K562 (cell line): ENCODE results near the gene VWA2. TPM values are rescaled to one million over a fixed set of nuclear protein-coding genes. Genes with fewer than 3 reads are reported as not detected.

Experiments used
- ATAC-seq: fragments of 200-7000 bp; cut with Tn5 transposase; 3 replicates; pipeline ENCODE4 v1.9.1; 2020; ENCODE audit warnings: moderate library complexity
- BruUV-seq: library from RNA; stranded (reverse); fragments of 400-500 nt; replicated peaks from 2 replicates; lab custom pipeline; 2021; lab: Mats Ljungman, UMichigan
- CTCF ChIA-PET: fragments of 300-600 bp; formaldehyde crosslinking; extraction: SDS; loops from one replicate; lab custom pipeline; 2021; ENCODE audit warnings: low intra/inter-chr PET ratio; lab: Yijun Ruan, JAX
- POLR2A ChIA-PET: fragments of 300-600, 350-650 bp; sonication (Branson Sonifier 250); formaldehyde crosslinking; extraction: SDS; loops from one replicate; lab custom pipeline; 2021; ENCODE audit warnings: antibody characterized with exemption, inconsistent platforms; lab: Yijun Ruan, JAX
- DNase-seq, 4 experiments: peaks; one replicate each; pipeline versions ENCODE4 v3.0.0 to v3.0.0-alpha.2; 2011 to 2018; ENCODE audit warnings: low spot score in 3 of 4, mixed read lengths in 3 of 4; ENCODE audit errors: extremely low read depth in 1 of 4
- FAIRE-seq: peaks from 2 replicates; lab custom pipeline; 2011; peaks lifted over from hg19 to GRCh38; lab: Jason Lieb, UNC
- H2AFZ ChIP-seq: 2 replicates; pipeline ENCODE4 v1.6.0; 2011; ENCODE audit warnings: low read depth, low read length, control low read depth, inconsistent platforms
- H3K27ac ChIP-seq: fragments of 200-600 bp; 3 replicates; pipeline ENCODE4 v1.8.0; 2011; ENCODE audit warnings: low read depth, mild to moderate bottlenecking, control low read depth, inconsistent platforms, low read length, moderate library complexity, mixed read lengths; ENCODE audit errors: extremely low read depth
- H3K27me3 ChIP-seq, 2 experiments: fragments of 300-600 bp in 1 of 2; 2 replicates in 1 of 2; 3 replicates in 1 of 2; pipeline versions ENCODE4 v1.6.0 to v1.8.0; 2011; ENCODE audit warnings: inconsistent platforms in 2 of 2, low read length in 2 of 2, mild to moderate bottlenecking in 1 of 2, mixed read lengths in 1 of 2, moderate library complexity in 1 of 2; ENCODE audit not compliant: control insufficient read depth in 2 of 2, insufficient read depth in 2 of 2
- H3K36me3 ChIP-seq: fragments of 300-600 bp; 3 replicates; pipeline ENCODE4 v1.8.0; 2011; ENCODE audit warnings: mild to moderate bottlenecking, low read length, inconsistent platforms; ENCODE audit not compliant: control insufficient read depth, insufficient read depth
- H3K4me1 ChIP-seq, 2 experiments: fragments of 200-600 bp in 1 of 2; replicated peaks in 1 of 2; 2 replicates in 1 of 2; 3 replicates in 1 of 2; pipeline versions ENCODE4 v1.5.1 to v1.8.0; 2011; ENCODE audit warnings: inconsistent platforms in 2 of 2, low read length in 2 of 2, mild to moderate bottlenecking in 1 of 2, mixed read lengths in 1 of 2, moderate library complexity in 1 of 2; ENCODE audit not compliant: control insufficient read depth in 2 of 2, insufficient read depth in 2 of 2
- H3K4me2 ChIP-seq: 2 replicates; pipeline ENCODE4 v1.6.1; 2011; ENCODE audit warnings: low read length, control low read depth, inconsistent platforms, mixed read lengths; ENCODE audit not compliant: insufficient read depth
- H3K4me3 ChIP-seq: fragments of 200-600 bp; sonication (generic), shearing (Covaris generic); 2 replicates; pipeline ENCODE4 v1.5.1; 2016; ENCODE audit warnings: control low read depth, inconsistent platforms
- H3K79me2 ChIP-seq: fragments of 200-600 bp; 3 replicates; pipeline ENCODE4 v1.8.0; 2011; ENCODE audit warnings: low read length, inconsistent platforms; ENCODE audit not compliant: control insufficient read depth, insufficient read depth
- H3K9ac ChIP-seq, 2 experiments: 2 replicates each; pipeline versions ENCODE4 v1.6.0 to v1.6.1; 2011; ENCODE audit warnings: low read depth in 2 of 2, low read length in 2 of 2, control low read depth in 1 of 2, inconsistent platforms in 1 of 2, mild to moderate bottlenecking in 1 of 2, mixed read lengths in 1 of 2; ENCODE audit not compliant: insufficient read depth in 1 of 2
- H3K9me1 ChIP-seq: one replicate; pipeline ENCODE4 v1.6.0; 2011; ENCODE audit warnings: inconsistent platforms, mild to moderate bottlenecking, low read length, moderate library complexity; ENCODE audit not compliant: control insufficient read depth, insufficient read depth
- H3K9me3 ChIP-seq: replicated peaks from 2 replicates; pipeline ENCODE4 v1.5.1; 2011; ENCODE audit warnings: low read depth, low read length, inconsistent platforms; ENCODE audit not compliant: control insufficient read depth, insufficient read depth
- H4K20me1 ChIP-seq: replicated peaks from 2 replicates; pipeline ENCODE4 v1.6.1; 2011; ENCODE audit warnings: low read length, inconsistent platforms, mixed read lengths; ENCODE audit not compliant: control insufficient read depth, insufficient read depth
- CTCF ChIP-seq, 3 experiments: IDR thresholded peaks in 2 of 3; conservative IDR thresholded peaks in 1 of 3; 2 replicates each; pipeline ENCODE4 v1.5.1; 2011 to 2012; ENCODE audit warnings: low read length in 3 of 3, mild to moderate bottlenecking in 3 of 3, control low read depth in 2 of 3, improper control_type of control experiment in 1 of 3, inconsistent platforms in 1 of 3, low read depth in 1 of 3, mixed read lengths in 1 of 3, moderate library complexity in 1 of 3; ENCODE audit not compliant: insufficient read depth in 2 of 3
- NUFIP1 ChIP-seq: fragments of 450-650 bp; IDR thresholded peaks from 2 replicates; pipeline ENCODE4 v1.6.1; 2018; ENCODE audit not compliant: partially characterized antibody
- SMARCA4 ChIP-seq: fragments of 450-650 bp; IDR thresholded peaks from 2 replicates; pipeline ENCODE4 v1.6.1; 2016
- TCF7 ChIP-seq: sonication (generic); IDR thresholded peaks from 2 replicates; pipeline ENCODE4 v1.6.1; 2016; ENCODE audit warnings: antibody characterized with exemption, borderline replicate concordance
- ZNF707 ChIP-seq: fragments of 250-450 bp; sonication (Bioruptor Pico); conservative IDR thresholded peaks from 2 replicates; pipeline ENCODE4 v1.8.0; 2022; ENCODE audit warnings: inconsistent platforms, mild to moderate bottlenecking, moderate library complexity
- WGBS: fragments of 100-300 bp; shearing (Covaris generic); methylation state at CpG from one replicate; pipeline ENCODE4 v1.1.6; 2016; ENCODE audit warnings: low coverage, mixed read lengths; ENCODE audit not compliant: insufficient coverage; ENCODE audit errors: missing lambda C conversion rate; 5-methylcytosine and 5-hydroxymethylcytosine counted together
- in situ Hi-C: fragments of 300-500 bp; cut with MboI; formaldehyde crosslinking; loops from 4 replicates; pipeline ENCODE4 v1.15.0; 2018; ENCODE audit warnings: inconsistent platforms, mixed read lengths
- intact Hi-C: fragments of 100-400 bp; cut with micrococcal nuclease; formaldehyde crosslinking; loops from 2 replicates; pipeline ENCODE4 v1.14.2; 2022
- polyA plus RNA-seq, 8 experiments: library from polyadenylated mRNA; depleted of rRNA in 4 of 8; stranded (reverse) in 5 of 8; unstranded in 3 of 8; fragments of >200 nt; fragmentation: Nextera tagmentation in 2 of 8; fragmentation: Illumina TruSeq in 1 of 8; extraction: Ambion mirVana in 2 of 8; extraction: Trizol in 1 of 8; gene quantifications; 2 replicates each; pipeline versions ENCODE4 v1.2.1 to v1.2.3, GENCODE V29; 2011 to 2014; ENCODE audit warnings: inconsistent platforms in 1 of 8, missing spikeins in 1 of 8
- total RNA-seq, 7 experiments: library from RNA; depleted of rRNA in 6 of 7; stranded (reverse); fragments of >200 nt in 6 of 7; fragmentation: Illumina TruSeq in 2 of 7; extraction: Trizol in 2 of 7; gene quantifications; 2 replicates each; pipeline versions ENCODE4 v1.2.1 to v1.2.3, GENCODE V29; 2011 to 2021; ENCODE audit warnings: low replicate concordance in 1 of 7
- TF ChIP-seq, protein P1 (sequence below): fragments of 200-800 bp; sonication (Bioruptor generic); IDR thresholded peaks from 2 replicates; pipeline ENCODE4 v1.6.1; 2017; ENCODE audit warnings: missing genetic modification characterization, missing compliant biosample characterization
- TF ChIP-seq, protein P2 (sequence below): sonication (generic); formaldehyde crosslinking; IDR thresholded peaks from 2 replicates; pipeline ENCODE4 v1.4.0; 2020; ENCODE audit warnings: mild to moderate bottlenecking, missing genetic modification reagents
- TF ChIP-seq, protein P3 (sequence below): fragments of 200-800 bp; sonication (Bioruptor generic); IDR thresholded peaks from 2 replicates; pipeline ENCODE4 v1.6.1; 2016; ENCODE audit warnings: missing genetic modification characterization, missing compliant biosample characterization
- TF ChIP-seq, protein P4 (sequence below): fragments of 250-450 bp; sonication (Bioruptor Pico); IDR thresholded peaks from 2 replicates; pipeline ENCODE4 v1.5.0; 2021; ENCODE audit warnings: mild to moderate bottlenecking, borderline replicate concordance

VWA2 gene
- total and polyA plus RNA-seq, 9 of the 15 experiments (the other 6 are each of a cell fraction or from before 2014, with no cell fraction given) = not detected

DNA sequence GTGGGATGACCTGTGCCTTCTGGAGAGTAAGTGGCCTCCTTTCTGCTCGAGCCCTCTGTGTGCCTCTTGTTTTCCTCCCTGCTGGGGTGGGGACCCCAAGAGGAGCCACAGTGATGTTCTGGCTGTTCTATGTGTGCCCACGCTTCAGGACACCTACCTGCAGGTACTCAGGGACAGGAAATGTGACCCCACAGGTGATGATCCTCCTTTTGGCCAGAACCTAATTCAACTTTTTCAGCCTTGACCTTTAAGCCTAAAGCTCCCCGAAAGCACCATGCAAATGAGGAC lies 70.3 kb downstream of the VWA2 start:
- no peaks in the 10 kb centered on the region for H3K36me3 ChIP-seq
- POLR2A ChIA-PET = no interaction called here
- in situ Hi-C loops = no loop called here
- TF ChIP-seq, protein P1, sequence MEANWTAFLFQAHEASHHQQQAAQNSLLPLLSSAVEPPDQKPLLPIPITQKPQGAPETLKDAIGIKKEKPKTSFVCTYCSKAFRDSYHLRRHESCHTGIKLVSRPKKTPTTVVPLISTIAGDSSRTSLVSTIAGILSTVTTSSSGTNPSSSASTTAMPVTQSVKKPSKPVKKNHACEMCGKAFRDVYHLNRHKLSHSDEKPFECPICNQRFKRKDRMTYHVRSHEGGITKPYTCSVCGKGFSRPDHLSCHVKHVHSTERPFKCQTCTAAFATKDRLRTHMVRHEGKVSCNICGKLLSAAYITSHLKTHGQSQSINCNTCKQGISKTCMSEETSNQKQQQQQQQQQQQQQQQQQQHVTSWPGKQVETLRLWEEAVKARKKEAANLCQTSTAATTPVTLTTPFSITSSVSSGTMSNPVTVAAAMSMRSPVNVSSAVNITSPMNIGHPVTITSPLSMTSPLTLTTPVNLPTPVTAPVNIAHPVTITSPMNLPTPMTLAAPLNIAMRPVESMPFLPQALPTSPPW (CRISPR knock-in tag) = no peak
- no peak for TF ChIP-seq SMARCA4
- no peak for TF ChIP-seq CTCF (IDR thresholded peaks at IDR 0.05 in 2 of 3, conservative IDR thresholded peaks at IDR 0.05 in 1 of 3; ENCODE audit: insufficient read depth in 2 of 3, low read depth in 1 of 3, low read length in 3 of 3)
- TF ChIP-seq, protein P2, sequence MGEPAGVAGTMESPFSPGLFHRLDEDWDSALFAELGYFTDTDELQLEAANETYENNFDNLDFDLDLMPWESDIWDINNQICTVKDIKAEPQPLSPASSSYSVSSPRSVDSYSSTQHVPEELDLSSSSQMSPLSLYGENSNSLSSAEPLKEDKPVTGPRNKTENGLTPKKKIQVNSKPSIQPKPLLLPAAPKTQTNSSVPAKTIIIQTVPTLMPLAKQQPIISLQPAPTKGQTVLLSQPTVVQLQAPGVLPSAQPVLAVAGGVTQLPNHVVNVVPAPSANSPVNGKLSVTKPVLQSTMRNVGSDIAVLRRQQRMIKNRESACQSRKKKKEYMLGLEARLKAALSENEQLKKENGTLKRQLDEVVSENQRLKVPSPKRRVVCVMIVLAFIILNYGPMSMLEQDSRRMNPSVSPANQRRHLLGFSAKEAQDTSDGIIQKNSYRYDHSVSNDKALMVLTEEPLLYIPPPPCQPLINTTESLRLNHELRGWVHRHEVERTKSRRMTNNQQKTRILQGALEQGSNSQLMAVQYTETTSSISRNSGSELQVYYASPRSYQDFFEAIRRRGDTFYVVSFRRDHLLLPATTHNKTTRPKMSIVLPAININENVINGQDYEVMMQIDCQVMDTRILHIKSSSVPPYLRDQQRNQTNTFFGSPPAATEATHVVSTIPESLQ (CRISPR knock-in tag) = no peak
- TF ChIP-seq, protein P3, sequence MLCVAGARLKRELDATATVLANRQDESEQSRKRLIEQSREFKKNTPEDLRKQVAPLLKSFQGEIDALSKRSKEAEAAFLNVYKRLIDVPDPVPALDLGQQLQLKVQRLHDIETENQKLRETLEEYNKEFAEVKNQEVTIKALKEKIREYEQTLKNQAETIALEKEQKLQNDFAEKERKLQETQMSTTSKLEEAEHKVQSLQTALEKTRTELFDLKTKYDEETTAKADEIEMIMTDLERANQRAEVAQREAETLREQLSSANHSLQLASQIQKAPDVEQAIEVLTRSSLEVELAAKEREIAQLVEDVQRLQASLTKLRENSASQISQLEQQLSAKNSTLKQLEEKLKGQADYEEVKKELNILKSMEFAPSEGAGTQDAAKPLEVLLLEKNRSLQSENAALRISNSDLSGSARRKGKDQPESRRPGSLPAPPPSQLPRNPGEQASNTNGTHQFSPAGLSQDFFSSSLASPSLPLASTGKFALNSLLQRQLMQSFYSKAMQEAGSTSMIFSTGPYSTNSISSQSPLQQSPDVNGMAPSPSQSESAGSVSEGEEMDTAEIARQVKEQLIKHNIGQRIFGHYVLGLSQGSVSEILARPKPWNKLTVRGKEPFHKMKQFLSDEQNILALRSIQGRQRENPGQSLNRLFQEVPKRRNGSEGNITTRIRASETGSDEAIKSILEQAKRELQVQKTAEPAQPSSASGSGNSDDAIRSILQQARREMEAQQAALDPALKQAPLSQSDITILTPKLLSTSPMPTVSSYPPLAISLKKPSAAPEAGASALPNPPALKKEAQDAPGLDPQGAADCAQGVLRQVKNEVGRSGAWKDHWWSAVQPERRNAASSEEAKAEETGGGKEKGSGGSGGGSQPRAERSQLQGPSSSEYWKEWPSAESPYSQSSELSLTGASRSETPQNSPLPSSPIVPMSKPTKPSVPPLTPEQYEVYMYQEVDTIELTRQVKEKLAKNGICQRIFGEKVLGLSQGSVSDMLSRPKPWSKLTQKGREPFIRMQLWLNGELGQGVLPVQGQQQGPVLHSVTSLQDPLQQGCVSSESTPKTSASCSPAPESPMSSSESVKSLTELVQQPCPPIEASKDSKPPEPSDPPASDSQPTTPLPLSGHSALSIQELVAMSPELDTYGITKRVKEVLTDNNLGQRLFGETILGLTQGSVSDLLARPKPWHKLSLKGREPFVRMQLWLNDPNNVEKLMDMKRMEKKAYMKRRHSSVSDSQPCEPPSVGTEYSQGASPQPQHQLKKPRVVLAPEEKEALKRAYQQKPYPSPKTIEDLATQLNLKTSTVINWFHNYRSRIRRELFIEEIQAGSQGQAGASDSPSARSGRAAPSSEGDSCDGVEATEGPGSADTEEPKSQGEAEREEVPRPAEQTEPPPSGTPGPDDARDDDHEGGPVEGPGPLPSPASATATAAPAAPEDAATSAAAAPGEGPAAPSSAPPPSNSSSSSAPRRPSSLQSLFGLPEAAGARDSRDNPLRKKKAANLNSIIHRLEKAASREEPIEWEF (CRISPR knock-in tag) = no peak
- TF ChIP-seq, protein P4, sequence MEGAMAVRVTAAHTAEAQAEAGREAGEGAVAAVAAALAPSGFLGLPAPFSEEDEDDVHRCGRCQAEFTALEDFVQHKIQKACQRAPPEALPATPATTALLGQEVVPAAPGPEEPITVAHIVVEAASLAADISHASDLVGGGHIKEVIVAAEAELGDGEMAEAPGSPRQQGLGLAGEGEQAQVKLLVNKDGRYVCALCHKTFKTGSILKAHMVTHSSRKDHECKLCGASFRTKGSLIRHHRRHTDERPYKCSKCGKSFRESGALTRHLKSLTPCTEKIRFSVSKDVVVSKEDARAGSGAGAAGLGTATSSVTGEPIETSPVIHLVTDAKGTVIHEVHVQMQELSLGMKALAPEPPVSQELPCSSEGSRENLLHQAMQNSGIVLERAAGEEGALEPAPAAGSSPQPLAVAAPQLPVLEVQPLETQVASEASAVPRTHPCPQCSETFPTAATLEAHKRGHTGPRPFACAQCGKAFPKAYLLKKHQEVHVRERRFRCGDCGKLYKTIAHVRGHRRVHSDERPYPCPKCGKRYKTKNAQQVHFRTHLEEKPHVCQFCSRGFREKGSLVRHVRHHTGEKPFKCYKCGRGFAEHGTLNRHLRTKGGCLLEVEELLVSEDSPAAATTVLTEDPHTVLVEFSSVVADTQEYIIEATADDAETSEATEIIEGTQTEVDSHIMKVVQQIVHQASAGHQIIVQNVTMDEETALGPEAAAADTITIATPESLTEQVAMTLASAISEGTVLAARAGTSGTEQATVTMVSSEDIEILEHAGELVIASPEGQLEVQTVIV (CRISPR knock-in tag) = no peak
- no peak for TF ChIP-seq NUFIP1
- no peak for TF ChIP-seq TCF7
- TF ChIP-seq ZNF707 (CRISPR knock-in tag) = no peak

More for the DNA sequence above, 70.3 kb downstream of the VWA2 start:
- Histone ChIP-seq H3K4me1 (no peaks in the 10 kb centered on the region), H3K9ac (no peak overlapping the region), H3K79me2 (no peaks in the 10 kb centered on the region), H3K4me2 (no peak overlapping the region), H4K20me1 (no peaks in the 10 kb centered on the region), H3K9me1 (no peaks in the 10 kb centered on the region), H3K27me3 (peaks cover 0 to 34% of the 10 kb centered on the region in 2 experiments; a peak in 3 of 5 replicates), H3K9me3 (no peaks in the 10 kb centered on the region), H3K4me3 (no peak overlapping the region), H2AFZ (no peak overlapping the region), H3K27ac (no peak overlapping the region)
- intact Hi-C loops = loop anchor here (10.0 kb wide), 1 partner anchor 605 kb away; no protein-coding TSS in a partner anchor
- CTCF ChIA-PET = no interaction called here
- BruUV-seq = no TSS peak
- WGBS = 0% methylated on average over 3 of the region's 3 CpGs
- ATAC-seq (no peak), FAIRE-seq (no peak), DNase-seq (no peak)
